ENCODE data around the gene HNRNPA3. TPM values are rescaled to one million over a fixed set of nuclear protein-coding genes. Genes with fewer than 3 reads are reported as not detected.

The HNRNPA3 gene
- total and polyA plus RNA-seq, 2 donors (not counting 3 experiments of a cell fraction or from before 2014, with no cell fraction given): 57.5 to 316 TPM

- peaks cover 10% of the 10 kb centered on the region for H4K20me1 ChIP-seq (replicated peaks; ENCODE audit: control insufficient read depth, extremely low read depth, insufficient read depth, low read length)
- intact Hi-C loops (cut with micrococcal nuclease): loop anchor here (1.0 to 5.0 kb wide), 6 partner anchors 8 to 459 kb away; a partner anchor contains a TSS
- H3K9me3 ChIP-seq (replicated peaks; ENCODE audit: control insufficient read depth, insufficient read depth, low read length): no peaks in the 10 kb centered on the region
- H3K4me3 ChIP-seq (replicated peaks in 1 of 3; ENCODE audit: insufficient read depth in 1 of 3, low read depth in 1 of 3, low read length in 3 of 3): peak within 1 kb of the TSS; percentile 28 to 98 (median 79)
- DNase-seq (ENCODE audit: low read depth, low spot score): peak; percentile 89
- BruUV-seq (replicated peaks): TSS peak; percentile 76
- dilution Hi-C loops (cut with MboI; ENCODE audit: extremely low pct_ligation_motif_present, low sequenced_read_pairs): no loop called here
- CTCF ChIA-PET: interaction anchor here (0.8 to 4.8 kb wide), 21 partner anchors 9 to 498 kb away, joined by 3 to 136 read pairs (median 11); partner anchors contain the start of gene AGPS
- H3K4me1 ChIP-seq (ENCODE audit: control insufficient read depth, extremely low read depth, insufficient read depth, low read length): peaks cover 27% of the 10 kb centered on the region
- no peaks in the 10 kb centered on the region for H3K9me1 ChIP-seq (replicated peaks; ENCODE audit: control insufficient read depth, extremely low read depth, insufficient read depth, low read length)
- H2AFZ ChIP-seq (ENCODE audit: low read depth, low read length): peak within 1 kb of the TSS; percentile 65
- peak within 1 kb of the TSS; percentile 71 for H3K4me2 ChIP-seq (ENCODE audit: insufficient read depth, low read length)
- no peaks in the 10 kb centered on the region for H3K27me3 ChIP-seq (ENCODE audit: control insufficient read depth in 2 of 2, insufficient read depth in 2 of 2, low read length in 2 of 2)
- H3K79me2 ChIP-seq (ENCODE audit: control insufficient read depth, insufficient read depth, low read length): peaks cover 43% of the 10 kb centered on the region
- H3K9ac ChIP-seq (replicated peaks; ENCODE audit: extremely low read depth, insufficient read depth, low read length): peak within 1 kb of the TSS; percentile 97
- peak within 1 kb of the TSS; percentile 94 for H3K27ac ChIP-seq (ENCODE audit: insufficient read depth, low read depth, low read length)
- H3K36me3 ChIP-seq (ENCODE audit: control insufficient read depth in 2 of 2, extremely low read depth in 1 of 2, insufficient read depth in 2 of 2, low read length in 2 of 2): no peaks in the 10 kb centered on the region
- TF ChIP-seq EZH2 (IDR thresholded peaks at IDR 0.05; ENCODE audit: borderline replicate concordance, low read depth, low read length, severe bottlenecking) (no peak), POLR2A (IDR thresholded peaks at IDR 0.05; ENCODE audit: low read depth, low read length) (peak; percentile 5), POLR2AphosphoS5 (IDR thresholded peaks at IDR 0.05; ENCODE audit: insufficient read depth, low read depth, low read length) (peak; percentile 39), MAX (IDR thresholded peaks at IDR 0.05; ENCODE audit: insufficient read depth, insufficient read length) (peak; percentile 33), GATA2 (IDR thresholded peaks at IDR 0.05; ENCODE audit: insufficient read depth, insufficient read length, low read depth, low read length) (no peak)
- TF ChIP-seq, protein P1, sequence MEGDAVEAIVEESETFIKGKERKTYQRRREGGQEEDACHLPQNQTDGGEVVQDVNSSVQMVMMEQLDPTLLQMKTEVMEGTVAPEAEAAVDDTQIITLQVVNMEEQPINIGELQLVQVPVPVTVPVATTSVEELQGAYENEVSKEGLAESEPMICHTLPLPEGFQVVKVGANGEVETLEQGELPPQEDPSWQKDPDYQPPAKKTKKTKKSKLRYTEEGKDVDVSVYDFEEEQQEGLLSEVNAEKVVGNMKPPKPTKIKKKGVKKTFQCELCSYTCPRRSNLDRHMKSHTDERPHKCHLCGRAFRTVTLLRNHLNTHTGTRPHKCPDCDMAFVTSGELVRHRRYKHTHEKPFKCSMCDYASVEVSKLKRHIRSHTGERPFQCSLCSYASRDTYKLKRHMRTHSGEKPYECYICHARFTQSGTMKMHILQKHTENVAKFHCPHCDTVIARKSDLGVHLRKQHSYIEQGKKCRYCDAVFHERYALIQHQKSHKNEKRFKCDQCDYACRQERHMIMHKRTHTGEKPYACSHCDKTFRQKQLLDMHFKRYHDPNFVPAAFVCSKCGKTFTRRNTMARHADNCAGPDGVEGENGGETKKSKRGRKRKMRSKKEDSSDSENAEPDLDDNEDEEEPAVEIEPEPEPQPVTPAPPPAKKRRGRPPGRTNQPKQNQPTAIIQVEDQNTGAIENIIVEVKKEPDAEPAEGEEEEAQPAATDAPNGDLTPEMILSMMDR (IDR thresholded peaks at IDR 0.05; ENCODE audit: extremely low read depth in 1 of 2, insufficient read depth in 1 of 2, low read depth in 1 of 2, low read length in 2 of 2): peak; percentile 11 to 29
- no peak for FAIRE-seq
- POLR2A ChIA-PET: interaction anchor here (0.5 to 2.9 kb wide), 9 partner anchors 10 to 1002 kb away, joined by 3 to 12 read pairs (median 3); partner anchors contain the start of gene HNRNPA3
Measured at GRCh38 chr2:177264693-177265587, 52.3 kb downstream of the HNRNPA3 start, which contains the start of gene NFE2L2. Gene NFE2L2, minus strand, starts transcription at chr2:177264727. Its CDS starts 151 bp downstream, at chr2:177264576.

Measured in endothelial cell of umbilical vein (primary cell).